ENCODE results near the gene ALPL. TPM values are rescaled to one million over a fixed set of nuclear protein-coding genes. Genes with fewer than 3 reads are reported as not detected.

The ALPL gene
- total and polyA plus RNA-seq, 4 donors, result 3.3 to 93.1 (median 40.7) TPM

DNA sequence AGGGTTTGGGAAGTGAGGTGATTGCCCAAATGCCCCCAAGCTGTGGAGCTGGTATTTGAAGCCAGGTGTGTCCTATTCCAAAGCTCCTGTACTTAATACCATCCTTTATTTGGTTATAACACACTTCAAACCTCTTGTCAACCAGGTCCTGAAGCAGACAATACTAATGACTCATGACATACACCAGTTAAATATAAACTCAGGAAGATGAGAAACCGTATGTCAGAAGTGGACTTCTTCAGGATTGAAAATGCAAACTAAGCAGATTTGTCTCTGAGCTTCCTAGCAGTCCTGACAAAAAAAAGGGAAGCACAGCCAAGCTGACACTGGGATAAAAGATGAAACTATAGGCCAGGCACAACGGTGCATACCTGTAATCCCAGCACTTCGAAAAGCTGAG is 70.6 kb downstream of the ALPL start (continued):
- TF ChIP-seq, protein P1, sequence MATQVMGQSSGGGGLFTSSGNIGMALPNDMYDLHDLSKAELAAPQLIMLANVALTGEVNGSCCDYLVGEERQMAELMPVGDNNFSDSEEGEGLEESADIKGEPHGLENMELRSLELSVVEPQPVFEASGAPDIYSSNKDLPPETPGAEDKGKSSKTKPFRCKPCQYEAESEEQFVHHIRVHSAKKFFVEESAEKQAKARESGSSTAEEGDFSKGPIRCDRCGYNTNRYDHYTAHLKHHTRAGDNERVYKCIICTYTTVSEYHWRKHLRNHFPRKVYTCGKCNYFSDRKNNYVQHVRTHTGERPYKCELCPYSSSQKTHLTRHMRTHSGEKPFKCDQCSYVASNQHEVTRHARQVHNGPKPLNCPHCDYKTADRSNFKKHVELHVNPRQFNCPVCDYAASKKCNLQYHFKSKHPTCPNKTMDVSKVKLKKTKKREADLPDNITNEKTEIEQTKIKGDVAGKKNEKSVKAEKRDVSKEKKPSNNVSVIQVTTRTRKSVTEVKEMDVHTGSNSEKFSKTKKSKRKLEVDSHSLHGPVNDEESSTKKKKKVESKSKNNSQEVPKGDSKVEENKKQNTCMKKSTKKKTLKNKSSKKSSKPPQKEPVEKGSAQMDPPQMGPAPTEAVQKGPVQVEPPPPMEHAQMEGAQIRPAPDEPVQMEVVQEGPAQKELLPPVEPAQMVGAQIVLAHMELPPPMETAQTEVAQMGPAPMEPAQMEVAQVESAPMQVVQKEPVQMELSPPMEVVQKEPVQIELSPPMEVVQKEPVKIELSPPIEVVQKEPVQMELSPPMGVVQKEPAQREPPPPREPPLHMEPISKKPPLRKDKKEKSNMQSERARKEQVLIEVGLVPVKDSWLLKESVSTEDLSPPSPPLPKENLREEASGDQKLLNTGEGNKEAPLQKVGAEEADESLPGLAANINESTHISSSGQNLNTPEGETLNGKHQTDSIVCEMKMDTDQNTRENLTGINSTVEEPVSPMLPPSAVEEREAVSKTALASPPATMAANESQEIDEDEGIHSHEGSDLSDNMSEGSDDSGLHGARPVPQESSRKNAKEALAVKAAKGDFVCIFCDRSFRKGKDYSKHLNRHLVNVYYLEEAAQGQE (IDR thresholded peaks at IDR 0.05), result no peak

DNA sequence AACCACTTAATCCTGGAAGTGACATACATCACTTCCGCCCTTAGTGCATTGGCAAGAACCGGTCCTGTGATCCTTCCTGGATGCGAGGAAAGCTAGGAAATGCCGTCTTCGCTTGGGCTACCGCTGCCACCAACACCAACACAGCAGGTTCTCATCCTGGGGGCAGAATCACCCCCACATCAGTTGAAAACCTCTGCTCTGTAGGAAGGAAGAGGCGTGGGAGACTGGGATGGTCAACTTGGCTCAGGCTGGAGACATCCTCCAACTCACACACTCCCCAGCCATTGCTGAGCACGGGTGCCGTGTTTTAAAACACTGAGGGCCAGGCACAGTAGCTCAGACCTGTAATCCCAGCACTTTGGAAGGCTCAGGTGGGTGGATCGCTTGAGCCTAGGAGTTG is 74.9 kb downstream of the ALPL start:
- H3K9me3 ChIP-seq (ENCODE audit: control insufficient read depth in 4 of 4, low read length in 3 of 4), result no peaks in the 10 kb centered on the region
- H3K4me1 ChIP-seq (ENCODE audit: control insufficient read depth in 4 of 4, insufficient read depth in 4 of 4, low read length in 3 of 4), result peaks cover 0 to 4% (median 1%) of the 10 kb centered on the region in 4 donors
- H3K36me3 ChIP-seq (ENCODE audit: control insufficient read depth in 4 of 4, insufficient read depth in 3 of 4, low read depth in 1 of 4, low read length in 3 of 4), result no peaks in the 10 kb centered on the region
- H3K4me3 ChIP-seq (ENCODE audit: low read depth in 1 of 3, low read length in 3 of 3), result no peak overlapping the region
- TF ChIP-seq NR2F2 (IDR thresholded peaks at IDR 0.05) (no peak), JUND (IDR thresholded peaks at IDR 0.05) (no peak), RXRA (IDR thresholded peaks at IDR 0.05) (no peak), YY1 (IDR thresholded peaks at IDR 0.05) (no peak), HNF4A (conservative IDR thresholded peaks at IDR 0.05) (no peak), SP1 (IDR thresholded peaks at IDR 0.05) (no peak)
- TF ChIP-seq, protein P1 (IDR thresholded peaks at IDR 0.05), result no peak
- TF ChIP-seq, protein P2, sequence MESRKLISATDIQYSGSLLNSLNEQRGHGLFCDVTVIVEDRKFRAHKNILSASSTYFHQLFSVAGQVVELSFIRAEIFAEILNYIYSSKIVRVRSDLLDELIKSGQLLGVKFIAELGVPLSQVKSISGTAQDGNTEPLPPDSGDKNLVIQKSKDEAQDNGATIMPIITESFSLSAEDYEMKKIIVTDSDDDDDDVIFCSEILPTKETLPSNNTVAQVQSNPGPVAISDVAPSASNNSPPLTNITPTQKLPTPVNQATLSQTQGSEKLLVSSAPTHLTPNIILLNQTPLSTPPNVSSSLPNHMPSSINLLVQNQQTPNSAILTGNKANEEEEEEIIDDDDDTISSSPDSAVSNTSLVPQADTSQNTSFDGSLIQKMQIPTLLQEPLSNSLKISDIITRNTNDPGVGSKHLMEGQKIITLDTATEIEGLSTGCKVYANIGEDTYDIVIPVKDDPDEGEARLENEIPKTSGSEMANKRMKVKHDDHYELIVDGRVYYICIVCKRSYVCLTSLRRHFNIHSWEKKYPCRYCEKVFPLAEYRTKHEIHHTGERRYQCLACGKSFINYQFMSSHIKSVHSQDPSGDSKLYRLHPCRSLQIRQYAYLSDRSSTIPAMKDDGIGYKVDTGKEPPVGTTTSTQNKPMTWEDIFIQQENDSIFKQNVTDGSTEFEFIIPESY (IDR thresholded peaks at IDR 0.05), result no peak
- WGBS, result 68% methylated on average over 10 of the region's 10 CpGs
- DNase-seq (ENCODE audit: low spot score), result no peak
- no peak overlapping the region for H3K9ac ChIP-seq (ENCODE audit: low read depth in 1 of 2, low read length in 2 of 2)
- no peaks in the 10 kb centered on the region for H3K27me3 ChIP-seq (ENCODE audit: control insufficient read depth in 4 of 4, insufficient read depth in 4 of 4, low read length in 3 of 4)
- no peak overlapping the region for H3K27ac ChIP-seq (ENCODE audit: low read depth in 1 of 2, low read length in 2 of 2)

DNA sequence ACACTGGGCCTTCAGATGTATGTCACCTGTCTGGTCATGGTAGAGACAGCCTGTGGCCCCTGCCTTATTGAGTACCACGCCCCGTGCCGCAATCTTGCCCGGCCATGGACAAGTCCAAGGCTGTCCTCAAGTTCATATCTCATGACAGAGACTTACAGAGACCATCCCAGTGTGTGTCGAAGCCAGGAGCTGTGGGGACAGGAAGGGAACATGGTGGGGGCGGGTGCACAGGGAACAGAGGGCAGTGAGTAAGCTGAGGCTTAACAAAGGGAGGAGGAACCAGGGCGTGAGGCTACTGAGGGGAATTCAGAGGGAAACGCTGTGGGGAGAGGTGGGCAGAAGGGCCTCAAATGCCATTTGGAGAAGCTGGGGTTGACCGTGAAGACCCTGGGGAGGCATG is 75.8 kb downstream of the ALPL start:
- Histone ChIP-seq H3K9me3 (ENCODE audit: control insufficient read depth in 4 of 4, low read length in 3 of 4) (no peaks in the 10 kb centered on the region), H3K27ac (ENCODE audit: low read depth in 1 of 2, low read length in 2 of 2) (no peak overlapping the region), H3K27me3 (ENCODE audit: control insufficient read depth in 4 of 4, insufficient read depth in 4 of 4, low read length in 3 of 4) (no peaks in the 10 kb centered on the region), H3K36me3 (ENCODE audit: control insufficient read depth in 4 of 4, insufficient read depth in 3 of 4, low read depth in 1 of 4, low read length in 3 of 4) (no peaks in the 10 kb centered on the region), H3K4me1 (ENCODE audit: control insufficient read depth in 4 of 4, insufficient read depth in 4 of 4, low read length in 3 of 4) (peaks cover 0 to 4% (median 0%) of the 10 kb centered on the region in 4 donors), H3K4me3 (ENCODE audit: low read depth in 1 of 3, low read length in 3 of 3) (no peak overlapping the region), H3K9ac (ENCODE audit: low read depth in 1 of 2, low read length in 2 of 2) (no peak overlapping the region)
- DNase-seq (ENCODE audit: low spot score), result no peak
- no peak for TF ChIP-seq HNF4G (IDR thresholded peaks at IDR 0.05)
- no peak for TF ChIP-seq SP1 (IDR thresholded peaks at IDR 0.05)
- no peak for TF ChIP-seq FOXA2 (IDR thresholded peaks at IDR 0.05)
- TF ChIP-seq RAD21 (IDR thresholded peaks at IDR 0.05), result no peak
- TF ChIP-seq, protein P3, sequence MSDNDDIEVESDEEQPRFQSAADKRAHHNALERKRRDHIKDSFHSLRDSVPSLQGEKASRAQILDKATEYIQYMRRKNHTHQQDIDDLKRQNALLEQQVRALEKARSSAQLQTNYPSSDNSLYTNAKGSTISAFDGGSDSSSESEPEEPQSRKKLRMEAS (IDR thresholded peaks at IDR 0.05), result no peak
- TF ChIP-seq FOXA1 (IDR thresholded peaks at IDR 0.05), result no peak
- no peak for TF ChIP-seq EGR1 (IDR thresholded peaks at IDR 0.05; ENCODE audit: low read depth in 2 of 2)
- TF ChIP-seq YY1 (IDR thresholded peaks at IDR 0.05), result no peak
- WGBS, result 76% methylated on average over 9 of the region's 9 CpGs

Data from liver (tissue), 9 donors.